Esophagus squamous epithelium (tissue), 5 donors: Measurements from ENCODE around the gene ZBTB11. TPM values are rescaled to one million over a fixed set of nuclear protein-coding genes. Genes with fewer than 3 reads are reported as not detected.
"Not testable (repeated sequence)": the region's sequence is repeated elsewhere in the genome, so short reads cannot be mapped to it uniquely, and the experiment has no call there.

Source experiments
- DNase-seq: peaks from one replicate; lab custom pipeline; 2025; lab: John Stamatoyannopoulos, UW
- H3K27ac ChIP-seq, 4 donors: fragments of 200-600 bp; sonication (generic); one replicate each; pipeline ENCODE4 v1.5.1; 2016 to 2019; ENCODE audit warnings: mild to moderate bottlenecking in 1 of 4
- H3K27me3 ChIP-seq, 4 donors: fragments of 200-600 bp; sonication (generic); 1 replicate in 3 of 4; 2 replicates in 1 of 4; pipeline versions ENCODE4 v1.5.1 to v1.6.0; 2017 to 2021; ENCODE audit warnings: antibody characterized with exemption in 1 of 4
- H3K36me3 ChIP-seq, 3 donors: fragments of 200-600 bp; sonication (generic); one replicate each; pipeline ENCODE4 v1.5.1; 2016 to 2019
- H3K4me1 ChIP-seq, 3 donors: fragments of 200-600 bp; sonication (generic); one replicate each; pipeline ENCODE4 v1.5.1; 2017 to 2019
- H3K4me3 ChIP-seq, 4 donors: fragments of 200-600 bp; sonication (generic); 1 replicate in 3 of 4; 2 replicates in 1 of 4; pipeline ENCODE4 v1.5.1; 2016 to 2019; ENCODE audit warnings: mild to moderate bottlenecking in 2 of 4, moderate library complexity in 1 of 4
- H3K9me3 ChIP-seq, 3 donors: fragments of 200-600 bp; sonication (generic); one replicate each; pipeline ENCODE4 v1.5.1; 2016 to 2019
- CTCF ChIP-seq, 6 experiments: fragments of 450-650 bp in 4 of 6; fragments of 200-600 bp in 2 of 6; sonication (generic) in 2 of 6; IDR thresholded peaks; one replicate each; pipeline ENCODE4 v1.5.1; 2016 to 2019; ENCODE audit warnings: antibody characterized with exemption in 6 of 6, mild to moderate bottlenecking in 4 of 6, moderate library complexity in 4 of 6
- POLR2A ChIP-seq, 4 donors: fragments of 450-650 bp; IDR thresholded peaks; one replicate each; pipeline ENCODE4 v1.6.1; 2017; ENCODE audit warnings: antibody characterized with exemption in 4 of 4, mild to moderate bottlenecking in 4 of 4, moderate library complexity in 3 of 4
- WGBS, 2 donors: methylation state at CpG; one replicate each; pipeline ENCODE4 v1.1.5; 2018; 5-methylcytosine and 5-hydroxymethylcytosine counted together
- intact Hi-C: fragments of 100-400 bp; cut with DNase I; formaldehyde crosslinking; loops from one replicate; pipeline ENCODE4 v1.15.0; 2022
- total RNA-seq, 4 donors: library from RNA; depleted of rRNA; stranded (reverse); fragments of >200 nt; gene quantifications; one replicate each; pipeline ENCODE4 v1.1.0, GENCODE V29; 2016
- donor health status: DM: yes; HTN: yes; CAD: no.

ZBTB11 gene
- total RNA-seq, 4 donors from 2014 or later, result 12.7 to 26.9 (median 18.8) TPM

GRCh38 chr3:101687142-101687931 lies 10.4 kb upstream of the ZBTB11 start:
- DNase-seq, result no peak
- Histone ChIP-seq H3K4me1 (peaks cover 12 to 57% (median 21%) of the 10 kb centered on the region in 3 donors), H3K9me3 (no peaks in the 10 kb centered on the region), H3K36me3 (peaks cover 4 to 31% (median 9%) of the 10 kb centered on the region in 3 donors), H3K4me3 (peak overlapping the region; percentile 65 to 85 (median 73)), H3K27ac (peak overlapping the region; percentile 92 to 97 (median 96)), H3K27me3 (no peaks in the 10 kb centered on the region)
- intact Hi-C loops, result no loop called here
- TF ChIP-seq CTCF (IDR thresholded peaks at IDR 0.05) (no peak), POLR2A (IDR thresholded peaks at IDR 0.05) (no peak)
- WGBS, 2 donors, result 42 to 47% methylated on average over 20 to 25 of the region's 25 CpGs

GRCh38 chr3:101685870-101686307 lies 9.0 kb upstream of the ZBTB11 start:
- no peak for DNase-seq
- H3K27me3 ChIP-seq, result no peaks in the 10 kb centered on the region
- H3K36me3 ChIP-seq, result peaks cover 18 to 46% (median 24%) of the 10 kb centered on the region in 3 donors
- no peak for TF ChIP-seq POLR2A (IDR thresholded peaks at IDR 0.05)
- TF ChIP-seq CTCF (IDR thresholded peaks at IDR 0.05), result no peak
- peak overlapping the region; percentile 92 to 97 (median 96) for H3K27ac ChIP-seq
- peak overlapping the region; percentile 65 to 85 (median 73) for H3K4me3 ChIP-seq
- intact Hi-C loops, result no loop called here
- 2% methylated on average over 10 of the region's 11 CpGs for WGBS, 2 donors
- peaks cover 17 to 56% (median 21%) of the 10 kb centered on the region in 3 donors for H3K4me1 ChIP-seq
- no peaks in the 10 kb centered on the region for H3K9me3 ChIP-seq

- peak overlapping the region; percentile 92 to 97 (median 96) for H3K27ac ChIP-seq
- intact Hi-C loops, result no loop called here
- peak overlapping the region; percentile 65 to 85 (median 73) for H3K4me3 ChIP-seq
- H3K9me3 ChIP-seq, result no peaks in the 10 kb centered on the region
- no peak for TF ChIP-seq CTCF (IDR thresholded peaks at IDR 0.05)
- no peak for TF ChIP-seq POLR2A (IDR thresholded peaks at IDR 0.05)
- peaks cover 17 to 55% (median 21%) of the 10 kb centered on the region in 3 donors for H3K4me1 ChIP-seq
- DNase-seq, result no peak
- H3K27me3 ChIP-seq, result no peaks in the 10 kb centered on the region
- peaks cover 23 to 54% (median 30%) of the 10 kb centered on the region in 3 donors for H3K36me3 ChIP-seq
These were observed 8.1 kb upstream of the ZBTB11 start for GRCh38 chr3:101685050-101685400.

GRCh38 chr3:101680466-101680865 lies 3.5 kb upstream of the ZBTB11 start:
- Histone ChIP-seq H3K4me3 (no peak overlapping the region), H3K27me3 (no peaks in the 10 kb centered on the region), H3K9me3 (no peaks in the 10 kb centered on the region), H3K27ac (no peak overlapping the region), H3K4me1 (peaks cover 24 to 59% (median 35%) of the 10 kb centered on the region in 3 donors), H3K36me3 (peaks cover 23 to 66% (median 30%) of the 10 kb centered on the region in 3 donors)
- 90 to 95% methylated on average over 4 of the region's 4 CpGs for WGBS, 2 donors
- TF ChIP-seq POLR2A (IDR thresholded peaks at IDR 0.05) (no peak), CTCF (IDR thresholded peaks at IDR 0.05) (no peak)
- DNase-seq, result no peak
- intact Hi-C loops, result loop anchor here (5.0 kb wide), 1 partner anchor 108 kb away; the partner anchor contains the start of gene PCNP

- H3K27ac ChIP-seq, H3K27me3 ChIP-seq, intact Hi-C loops, DNase-seq, H3K9me3 ChIP-seq, H3K4me3 ChIP-seq: not testable (repeated sequence)
- Histone ChIP-seq H3K36me3 (peaks cover 23 to 50% (median 24%) of the 10 kb centered on the region in 3 donors), H3K4me1 (peaks cover 19 to 59% (median 25%) of the 10 kb centered on the region in 3 donors)
- WGBS, 2 donors, result 52 to 66% methylated on average over 2 of the region's 2 CpGs
These were observed 1.9 kb upstream of the ZBTB11 start for GRCh38 chr3:101678837-101679236.
